OCI-LY7 (cell line): ENCODE measurements around the gene TMEM132A.

Source experiments
- CTCF ChIP-seq: fragments of 200-600 bp; sonication (generic); conservative IDR thresholded peaks from 2 replicates; pipeline ENCODE4 v1.5.1; 2014; ENCODE audit warnings: mild to moderate bottlenecking, antibody characterized with exemption, low read length, moderate library complexity, mixed read lengths
- EZH2phosphoT487 ChIP-seq: fragments of 200-600 bp; sonication (generic); IDR thresholded peaks from 2 replicates; pipeline ENCODE4 v1.6.1; 2018; ENCODE audit warnings: low read depth, borderline replicate concordance, mild to moderate bottlenecking, mixed run types, antibody characterized with exemption, low read length, moderate library complexity, mixed read lengths

DNA sequence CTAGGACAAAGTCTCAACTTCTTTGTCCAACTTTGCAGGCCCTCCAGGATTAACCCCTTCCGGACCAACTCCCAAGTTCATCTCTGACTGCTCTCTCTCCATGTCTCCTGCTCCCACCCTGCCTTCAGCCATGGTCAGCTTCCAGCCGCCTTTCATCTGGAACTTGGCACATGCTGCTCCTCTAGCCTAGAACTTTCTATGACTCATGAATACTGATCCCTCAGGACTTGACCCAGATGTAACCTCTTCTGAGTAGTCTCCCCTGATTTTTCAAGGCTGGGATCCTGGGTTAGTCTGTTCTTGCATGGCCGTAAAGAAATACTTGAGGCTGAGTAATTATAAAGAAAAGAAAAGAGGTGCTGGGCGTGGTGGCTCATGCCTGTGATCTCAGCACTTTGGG, 32.9 kb downstream of the TMEM132A start:
- TF ChIP-seq EZH2phosphoT487 (no peak), CTCF (no peak)
